ENCODE measurements around the gene RERG. TPM values are rescaled to one million over a fixed set of nuclear protein-coding genes. Genes with fewer than 3 reads are reported as not detected.

The RERG gene
- total RNA-seq, 4 donors from 2014 or later, result 2.9 to 16.5 (median 11.4) TPM

GRCh38 chr12:15200641-15201040, 20.6 kb downstream of the RERG start:
- TF ChIP-seq POLR2A (IDR thresholded peaks at IDR 0.05), result no peak
- no peak for TF ChIP-seq CTCF (IDR thresholded peaks at IDR 0.05)
- H3K4me3 ChIP-seq (ENCODE audit: low read depth, poor library complexity, severe bottlenecking), result no peak overlapping the region
- WGBS, 2 donors, result 45% methylated on average over 2 of the region's 2 CpGs
- intact Hi-C loops (cut with DNase I; ENCODE audit: low total_unique reads), result no loop called here
- no peak for DNase-seq (ENCODE audit: low spot score in 2 of 2)

DNA sequence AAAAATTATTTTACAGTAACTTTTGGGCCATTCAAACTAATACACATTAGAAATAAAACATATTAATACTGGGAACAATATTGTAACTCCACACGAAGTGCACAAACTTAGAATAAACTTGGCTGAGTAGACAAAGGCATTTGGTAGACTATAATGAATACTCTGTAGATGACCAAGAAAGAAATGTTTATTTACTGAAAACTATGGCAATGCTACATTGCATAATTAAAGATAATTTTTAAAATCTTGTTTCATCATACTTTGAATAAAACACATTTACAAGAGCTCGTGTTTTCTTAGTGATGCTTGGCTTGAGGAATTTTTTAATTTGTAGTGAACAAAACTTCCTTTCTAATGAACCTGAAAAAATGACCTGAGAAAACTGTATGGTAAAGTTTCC, 21.3 kb downstream of the RERG start:
- DNase-seq (ENCODE audit: low spot score in 2 of 2), result no peak
- TF ChIP-seq CTCF (IDR thresholded peaks at IDR 0.05), result no peak
- no peak for TF ChIP-seq POLR2A (IDR thresholded peaks at IDR 0.05)
- H3K4me3 ChIP-seq (ENCODE audit: low read depth, poor library complexity, severe bottlenecking), result no peak overlapping the region
- intact Hi-C loops (cut with DNase I; ENCODE audit: low total_unique reads), result no loop called here
- 17 to 18% methylated on average over 2 of the region's 2 CpGs for WGBS, 2 donors

DNA sequence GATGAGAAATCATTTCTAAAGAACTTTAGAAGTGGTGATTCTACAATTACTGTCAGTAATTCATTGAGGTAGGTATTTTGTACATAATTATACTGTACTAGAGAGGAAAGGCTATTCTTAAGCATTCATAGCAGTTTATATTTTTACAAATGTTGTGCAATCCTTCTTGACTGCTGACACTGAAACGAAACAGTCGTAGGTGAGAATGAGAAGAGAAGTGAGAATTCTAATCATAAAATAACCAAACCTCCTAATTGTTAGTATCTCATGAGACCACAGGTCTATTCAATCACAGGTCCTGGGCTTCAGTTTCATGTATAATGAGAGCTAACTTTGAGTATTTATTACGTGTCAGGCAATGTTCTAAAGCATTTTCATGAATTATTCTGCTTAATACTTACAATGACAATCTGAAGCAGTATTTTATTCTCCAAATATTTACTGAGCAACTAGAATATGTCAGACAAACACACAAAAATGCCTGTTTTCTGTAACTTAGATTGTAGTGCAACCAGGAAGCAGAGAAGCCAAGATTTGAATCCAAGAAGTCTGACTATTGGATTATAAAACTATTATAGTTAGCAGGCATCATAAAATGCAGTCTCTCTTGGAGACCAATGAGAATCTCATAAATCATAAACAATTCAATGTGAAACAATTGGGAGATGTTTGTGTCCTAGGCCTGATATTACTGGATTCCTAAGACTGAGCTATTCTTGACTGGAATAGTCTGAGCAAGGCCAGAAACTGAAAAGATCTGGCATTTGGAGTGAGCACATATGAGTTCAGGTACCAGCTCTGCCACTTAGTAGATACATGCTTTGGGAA, 24.3 kb downstream of the RERG start:
- TF ChIP-seq POLR2A (IDR thresholded peaks at IDR 0.05), result no peak
- TF ChIP-seq CTCF (IDR thresholded peaks at IDR 0.05), result no peak
- intact Hi-C loops (cut with DNase I; ENCODE audit: low total_unique reads), result no loop called here
- 54 to 59% methylated on average over 3 of the region's 3 CpGs for WGBS, 2 donors
- no peak overlapping the region for H3K4me3 ChIP-seq (ENCODE audit: low read depth, poor library complexity, severe bottlenecking)
- no peak for DNase-seq (ENCODE audit: low spot score in 2 of 2)

- intact Hi-C loops (cut with DNase I; ENCODE audit: low total_unique reads), result no loop called here
- 36 to 37% methylated on average over 3 of the region's 3 CpGs for WGBS, 2 donors
Observed at GRCh38 chr12:15196221-15196620, 25.0 kb downstream of the RERG start.

DNA sequence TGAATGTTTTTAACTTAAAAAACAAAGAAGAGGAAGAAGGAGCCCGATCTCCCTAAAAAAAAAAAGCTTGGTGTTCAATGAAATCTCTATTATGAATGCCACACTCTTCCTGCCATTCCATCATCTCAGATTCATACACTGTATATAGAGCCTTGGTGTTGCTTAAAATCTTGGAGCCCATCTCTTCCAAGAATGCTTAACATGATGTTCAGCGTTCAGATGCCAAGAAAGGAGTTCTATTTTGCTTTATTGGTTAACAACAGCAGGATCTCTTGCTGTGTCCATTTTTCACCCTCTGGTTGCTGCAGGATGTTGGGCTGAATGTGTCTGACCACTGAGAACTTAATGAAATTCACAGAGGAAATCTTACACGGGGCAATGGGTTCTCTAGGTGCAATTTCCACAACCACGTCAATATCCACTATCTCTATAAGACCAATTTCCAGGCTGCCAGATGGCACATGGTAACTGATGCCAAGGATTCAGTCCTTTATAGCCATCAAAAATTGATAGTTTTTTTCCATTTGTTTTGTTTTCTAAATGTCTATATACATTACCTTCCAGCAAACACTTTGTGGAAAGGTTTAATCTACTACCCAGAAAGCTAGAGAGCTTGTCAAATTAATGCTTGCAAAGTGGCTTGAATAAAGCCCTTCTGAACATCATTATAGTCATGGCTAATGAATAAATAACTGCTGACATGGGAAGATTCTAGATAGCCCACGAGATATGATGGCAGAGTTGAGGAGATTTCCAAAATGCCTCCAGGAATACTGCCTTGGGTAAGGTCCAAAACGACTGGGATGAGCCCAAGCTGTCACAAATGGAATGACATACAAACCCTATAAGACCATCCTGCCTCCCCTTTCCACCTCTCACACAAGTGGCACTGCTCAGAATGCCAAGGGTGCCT, 26.5 kb downstream of the RERG start:
- WGBS, 2 donors, result 48 to 53% methylated on average over 6 of the region's 6 CpGs
- DNase-seq (ENCODE audit: low spot score in 2 of 2), result no peak
- intact Hi-C loops (cut with DNase I; ENCODE audit: low total_unique reads), result no loop called here
- TF ChIP-seq CTCF (IDR thresholded peaks at IDR 0.05) (no peak), POLR2A (IDR thresholded peaks at IDR 0.05) (no peak)
- no peak overlapping the region for H3K4me3 ChIP-seq (ENCODE audit: low read depth, poor library complexity, severe bottlenecking)

More at GRCh38 chr12:15196221-15196620, 25.0 kb downstream of the RERG start:
- H3K4me3 ChIP-seq (ENCODE audit: low read depth, poor library complexity, severe bottlenecking), result no peak overlapping the region
- no peak for DNase-seq (ENCODE audit: low spot score in 2 of 2)
- no peak for TF ChIP-seq POLR2A (IDR thresholded peaks at IDR 0.05)
- TF ChIP-seq CTCF (IDR thresholded peaks at IDR 0.05), result no peak

All from lower leg skin (tissue), 4 donors.